AG04449 (cell line): ENCODE results near the gene IFNLR1.

Experiments
- CTCF ChIA-PET: fragments of 350-600 bp; formaldehyde crosslinking; extraction: SDS; loops from one replicate; lab custom pipeline; 2021; ENCODE audit warnings: antibody characterized with exemption; lab: Yijun Ruan, JAX
- POLR2A ChIA-PET: fragments of 400-600, 350-600 bp; formaldehyde crosslinking; extraction: SDS; loops from one replicate; lab custom pipeline; 2020; ENCODE audit warnings: antibody characterized with exemption, inconsistent platforms; lab: Yijun Ruan, JAX
- DNase-seq: peaks from one replicate; pipeline ENCODE4 v3.0.0-alpha.2; 2010; ENCODE audit warnings: low read depth, low spot score
- H3K4me3 ChIP-seq: 2 replicates; pipeline ENCODE4 v1.5.1; 2011; ENCODE audit warnings: low read depth, mild to moderate bottlenecking, control low read depth, low read length
- TF ChIP-seq, protein P1 (sequence below): IDR thresholded peaks from one replicate; pipeline ENCODE4 v1.5.1; 2011; ENCODE audit warnings: mild to moderate bottlenecking, moderate library complexity, low read length, control low read depth, inconsistent platforms; ENCODE audit not compliant: insufficient read depth; ENCODE audit errors: missing control alignments

IFNLR1 gene

DNA sequence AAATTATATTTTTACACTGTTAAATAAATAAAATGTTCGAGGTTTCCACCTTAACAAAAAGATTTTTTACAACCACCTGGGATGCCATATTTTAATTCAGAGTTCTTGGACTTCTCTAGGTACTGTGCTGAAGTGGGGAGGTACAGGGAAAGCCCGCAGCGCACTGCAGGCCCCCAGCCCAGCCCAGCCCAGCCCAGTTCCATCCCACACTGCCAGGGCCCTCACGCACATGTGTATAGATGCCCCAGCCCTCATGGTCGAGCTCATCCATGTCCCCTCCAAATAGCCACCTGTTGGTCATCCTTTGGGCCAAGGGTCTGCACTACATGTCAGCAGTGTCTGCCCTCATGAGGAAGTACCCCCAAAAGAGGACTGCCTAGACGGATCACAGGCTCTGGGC lies 63.5 kb downstream of the IFNLR1 start:
- H3K4me3 ChIP-seq = no peak overlapping the region
- ChIA-PET POLR2A (no interaction called here), CTCF (no interaction called here)
- TF ChIP-seq, protein P1, sequence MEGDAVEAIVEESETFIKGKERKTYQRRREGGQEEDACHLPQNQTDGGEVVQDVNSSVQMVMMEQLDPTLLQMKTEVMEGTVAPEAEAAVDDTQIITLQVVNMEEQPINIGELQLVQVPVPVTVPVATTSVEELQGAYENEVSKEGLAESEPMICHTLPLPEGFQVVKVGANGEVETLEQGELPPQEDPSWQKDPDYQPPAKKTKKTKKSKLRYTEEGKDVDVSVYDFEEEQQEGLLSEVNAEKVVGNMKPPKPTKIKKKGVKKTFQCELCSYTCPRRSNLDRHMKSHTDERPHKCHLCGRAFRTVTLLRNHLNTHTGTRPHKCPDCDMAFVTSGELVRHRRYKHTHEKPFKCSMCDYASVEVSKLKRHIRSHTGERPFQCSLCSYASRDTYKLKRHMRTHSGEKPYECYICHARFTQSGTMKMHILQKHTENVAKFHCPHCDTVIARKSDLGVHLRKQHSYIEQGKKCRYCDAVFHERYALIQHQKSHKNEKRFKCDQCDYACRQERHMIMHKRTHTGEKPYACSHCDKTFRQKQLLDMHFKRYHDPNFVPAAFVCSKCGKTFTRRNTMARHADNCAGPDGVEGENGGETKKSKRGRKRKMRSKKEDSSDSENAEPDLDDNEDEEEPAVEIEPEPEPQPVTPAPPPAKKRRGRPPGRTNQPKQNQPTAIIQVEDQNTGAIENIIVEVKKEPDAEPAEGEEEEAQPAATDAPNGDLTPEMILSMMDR = no peak
- DNase-seq = no peak

DNA sequence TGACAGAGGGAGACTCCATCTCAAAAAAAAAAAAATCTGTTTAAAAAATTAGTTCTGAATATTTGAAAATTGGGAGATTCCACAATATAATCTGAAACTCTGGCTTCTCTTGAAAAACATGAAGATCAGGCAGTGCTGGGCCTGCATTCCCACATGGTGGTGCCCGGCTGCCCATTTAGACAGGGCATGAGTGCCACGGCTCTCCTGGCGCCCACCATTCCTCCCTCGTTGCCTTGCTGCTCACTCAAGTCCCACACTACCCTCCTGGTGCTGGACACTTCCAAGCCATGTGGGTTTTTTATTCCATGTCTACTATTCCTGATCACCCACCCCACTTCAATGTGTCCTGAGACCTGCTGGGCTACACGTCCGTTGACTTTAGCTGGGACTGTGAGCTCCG lies 64.3 kb downstream of the IFNLR1 start:
- CTCF ChIA-PET = no interaction called here
- no peak overlapping the region for H3K4me3 ChIP-seq
- no peak for DNase-seq
- POLR2A ChIA-PET = no interaction called here
- TF ChIP-seq, protein P1 = no peak

DNA sequence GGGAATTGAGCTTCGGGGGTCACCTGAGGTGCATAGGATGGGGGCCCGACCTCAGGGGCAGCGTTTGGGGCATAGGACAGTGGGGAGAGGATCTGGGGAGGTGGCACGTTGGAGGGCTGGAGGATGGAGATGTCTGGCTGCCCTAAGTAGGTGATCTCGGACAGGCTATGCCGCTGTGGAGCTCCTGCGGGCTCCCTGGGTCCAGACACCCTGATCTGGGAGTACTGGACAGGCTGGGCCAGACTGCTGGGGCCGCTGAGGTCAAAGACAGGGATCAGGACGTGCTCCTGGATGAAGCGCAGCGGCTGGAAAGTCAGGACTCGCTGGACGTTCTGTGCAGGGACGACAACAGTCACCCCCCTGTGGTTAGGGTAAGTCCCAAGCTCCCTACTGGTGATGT lies 65.7 kb downstream of the IFNLR1 start:
- ChIA-PET CTCF (interaction anchor here (1.5 to 3.2 kb wide), 2 partner anchors 12 to 29 kb away, joined by 4 to 16 read pairs; no protein-coding TSS in a partner anchor), POLR2A (no interaction called here)
- no peak overlapping the region for H3K4me3 ChIP-seq
- TF ChIP-seq, protein P1 = no peak
- DNase-seq = no peak

DNA sequence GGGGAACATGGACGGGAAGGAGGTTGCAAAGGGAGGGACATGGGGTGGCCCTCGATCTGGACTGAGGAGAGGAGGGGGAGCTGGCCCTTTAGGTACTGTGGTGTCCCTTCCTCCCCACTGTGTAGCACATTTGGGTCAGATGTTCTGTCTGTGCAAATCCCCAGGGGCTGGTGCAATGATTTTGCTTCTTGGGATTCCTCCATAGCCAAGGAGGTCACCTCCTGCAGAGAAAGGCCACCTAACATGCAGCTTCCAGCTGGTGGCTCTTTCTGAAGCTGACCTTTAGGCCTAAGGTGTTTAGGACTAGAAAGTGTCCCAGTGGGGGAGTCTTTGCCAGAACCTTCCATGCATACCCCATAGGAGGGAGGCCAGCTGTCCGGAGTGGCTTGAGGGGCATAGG lies 66.1 kb downstream of the IFNLR1 start:
- DNase-seq = no peak
- ChIA-PET CTCF (interaction anchor here (1.0 to 3.2 kb wide), 5 partner anchors 13 to 283 kb away, joined by 3 to 16 read pairs (median 4); no protein-coding TSS in a partner anchor), POLR2A (no interaction called here)
- TF ChIP-seq, protein P1 = no peak
- H3K4me3 ChIP-seq = no peak overlapping the region

DNA sequence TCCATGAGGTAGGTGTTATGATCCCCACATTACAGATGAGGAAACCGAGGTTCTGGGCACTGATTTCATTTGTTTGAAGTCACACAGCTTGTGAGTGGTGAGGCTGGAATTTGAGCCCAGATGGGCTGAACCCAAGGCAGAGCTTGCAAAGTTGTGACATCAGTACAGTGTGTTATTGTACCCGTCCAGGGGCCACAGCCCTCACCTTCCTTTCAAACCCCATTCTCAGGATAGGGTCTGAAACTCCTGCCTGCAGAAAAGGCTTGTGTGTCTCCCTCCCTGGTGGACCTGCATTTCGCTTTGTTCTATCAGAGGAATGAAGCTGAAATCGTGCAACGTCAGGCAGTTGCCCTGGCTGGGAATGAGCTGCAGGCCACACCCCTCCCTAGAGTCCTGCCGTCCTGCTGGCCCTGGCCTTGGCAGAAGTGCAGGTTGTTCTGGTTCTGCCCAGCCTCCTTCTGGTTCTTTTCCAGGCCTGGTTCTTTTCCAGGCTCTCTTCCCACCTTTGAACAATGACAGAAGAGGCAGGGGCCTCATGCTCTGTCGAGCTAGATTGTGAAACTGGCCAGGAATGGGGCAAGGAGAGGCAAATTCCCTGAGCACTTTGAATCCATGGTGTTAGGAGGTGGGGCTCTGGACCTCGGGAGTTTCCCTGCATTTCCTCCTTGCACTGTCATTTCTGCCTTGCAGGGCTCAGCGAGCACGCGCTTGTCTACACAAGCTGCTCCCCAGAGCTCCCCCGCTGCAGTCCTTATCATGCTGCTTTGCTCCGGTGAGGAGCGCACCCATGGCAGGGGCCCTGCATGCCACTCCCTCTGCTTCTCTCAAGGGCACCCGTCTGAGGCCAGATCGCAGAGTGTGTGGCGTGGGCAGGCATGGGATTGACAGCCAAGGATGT lies 67.0 kb downstream of the IFNLR1 start:
- no peak overlapping the region for H3K4me3 ChIP-seq
- DNase-seq = no peak
- ChIA-PET POLR2A (no interaction called here), CTCF (interaction anchor here (0.6 to 3.2 kb wide), 6 partner anchors 14 to 347 kb away, joined by 3 to 16 read pairs (median 4); no protein-coding TSS in a partner anchor)
- TF ChIP-seq, protein P1 = no peak

DNA sequence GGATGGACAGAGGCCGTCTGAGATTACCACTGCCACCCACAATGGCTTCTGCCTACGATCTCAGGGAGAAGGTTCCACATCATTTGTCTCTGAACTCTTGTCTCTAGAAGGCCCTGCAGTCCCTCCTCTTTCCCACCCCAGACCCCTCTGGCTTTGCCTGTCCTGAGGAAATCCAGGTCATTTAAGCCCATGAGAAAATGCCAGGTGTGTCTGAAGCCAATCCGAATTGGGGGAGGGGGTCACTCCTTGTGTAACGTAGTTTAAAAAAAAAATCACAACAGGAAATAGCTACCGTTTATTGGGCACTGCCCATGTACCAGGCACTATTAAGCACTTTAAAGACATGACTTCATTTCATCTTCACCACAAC lies 67.6 kb downstream of the IFNLR1 start:
- TF ChIP-seq, protein P1 = no peak
- POLR2A ChIA-PET = no interaction called here
- H3K4me3 ChIP-seq = no peak overlapping the region
- no peak for DNase-seq
- CTCF ChIA-PET = interaction anchor here (1.3 to 3.2 kb wide), 4 partner anchors 31 to 82 kb away, joined by 4 to 16 read pairs (median 5); no protein-coding TSS in a partner anchor
